SHP77 (cell line): Measurements from ENCODE around the gene SNCAIP.

Source experiments
- DNase-seq, 2 experiments: peaks; one replicate each; lab custom pipeline; 2025; lab: John Stamatoyannopoulos, UW

Gene SNCAIP

GRCh38 chr5:122400341-122400740 lies 88.3 kb downstream of the SNCAIP start:
- DNase-seq, result no peak

GRCh38 chr5:122400938-122401337 lies 88.9 kb downstream of the SNCAIP start:
- no peak for DNase-seq

- DNase-seq, result no peak
Observed at GRCh38 chr5:122401976-122402725, 90.1 kb downstream of the SNCAIP start.

GRCh38 chr5:122402955-122403685 lies 91.1 kb downstream of the SNCAIP start:
- DNase-seq, result no peak

- DNase-seq, result no peak
Observed at GRCh38 chr5:122404018-122404417, 92.0 kb downstream of the SNCAIP start.

- no peak for DNase-seq
Observed at GRCh38 chr5:122404653-122405362, 92.8 kb downstream of the SNCAIP start.

GRCh38 chr5:122405751-122406150 lies 93.7 kb downstream of the SNCAIP start:
- DNase-seq, result no peak

- DNase-seq, result no peak
Observed at GRCh38 chr5:122406181-122406580, 94.1 kb downstream of the SNCAIP start.

- no peak for DNase-seq
Observed at GRCh38 chr5:122408592-122409224, 96.7 kb downstream of the SNCAIP start.

GRCh38 chr5:122412966-122413365 lies 100.9 kb downstream of the SNCAIP start:
- DNase-seq, result no peak

GRCh38 chr5:122413722-122414121 lies 101.7 kb downstream of the SNCAIP start:
- DNase-seq, result no peak

- peak; percentile 58 to 74 for DNase-seq
Observed at GRCh38 chr5:122415030-122415800, 103.2 kb downstream of the SNCAIP start.

GRCh38 chr5:122415801-122416120 lies 103.7 kb downstream of the SNCAIP start:
- DNase-seq, result no peak

GRCh38 chr5:122419142-122419894 lies 107.3 kb downstream of the SNCAIP start:
- no peak for DNase-seq

GRCh38 chr5:122420091-122420490 lies 108.1 kb downstream of the SNCAIP start:
- no peak for DNase-seq

- DNase-seq, result no peak
Observed at GRCh38 chr5:122420537-122421236, 108.7 kb downstream of the SNCAIP start.

- no peak for DNase-seq
Observed at GRCh38 chr5:122421374-122422079, 109.5 kb downstream of the SNCAIP start.

- DNase-seq, result no peak
Observed at GRCh38 chr5:122423221-122423620, 111.2 kb downstream of the SNCAIP start.

- DNase-seq, result no peak
Observed at GRCh38 chr5:122424132-122424531, 112.1 kb downstream of the SNCAIP start.

- no peak for DNase-seq
Observed at GRCh38 chr5:122426301-122426700, 114.3 kb downstream of the SNCAIP start.
